Measurements from ENCODE around the gene NCOR1.
"Not testable (repeated sequence)": the region's sequence is repeated elsewhere in the genome, so short reads cannot be mapped to it uniquely, and the experiment has no call there.

The NCOR1 gene

GRCh38 chr17:16243385-16243784 is 28.1 kb upstream of the NCOR1 start:
- no peak for DNase-seq (ENCODE audit: low read depth in 2 of 2)
- no peak overlapping the region for H3K4me3 ChIP-seq (replicated peaks in 1 of 2; ENCODE audit: low read depth in 2 of 2, low read length in 2 of 2)
- TF ChIP-seq, protein P1, sequence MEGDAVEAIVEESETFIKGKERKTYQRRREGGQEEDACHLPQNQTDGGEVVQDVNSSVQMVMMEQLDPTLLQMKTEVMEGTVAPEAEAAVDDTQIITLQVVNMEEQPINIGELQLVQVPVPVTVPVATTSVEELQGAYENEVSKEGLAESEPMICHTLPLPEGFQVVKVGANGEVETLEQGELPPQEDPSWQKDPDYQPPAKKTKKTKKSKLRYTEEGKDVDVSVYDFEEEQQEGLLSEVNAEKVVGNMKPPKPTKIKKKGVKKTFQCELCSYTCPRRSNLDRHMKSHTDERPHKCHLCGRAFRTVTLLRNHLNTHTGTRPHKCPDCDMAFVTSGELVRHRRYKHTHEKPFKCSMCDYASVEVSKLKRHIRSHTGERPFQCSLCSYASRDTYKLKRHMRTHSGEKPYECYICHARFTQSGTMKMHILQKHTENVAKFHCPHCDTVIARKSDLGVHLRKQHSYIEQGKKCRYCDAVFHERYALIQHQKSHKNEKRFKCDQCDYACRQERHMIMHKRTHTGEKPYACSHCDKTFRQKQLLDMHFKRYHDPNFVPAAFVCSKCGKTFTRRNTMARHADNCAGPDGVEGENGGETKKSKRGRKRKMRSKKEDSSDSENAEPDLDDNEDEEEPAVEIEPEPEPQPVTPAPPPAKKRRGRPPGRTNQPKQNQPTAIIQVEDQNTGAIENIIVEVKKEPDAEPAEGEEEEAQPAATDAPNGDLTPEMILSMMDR (IDR thresholded peaks at IDR 0.05; ENCODE audit: low read depth, low read length), result no peak

DNA sequence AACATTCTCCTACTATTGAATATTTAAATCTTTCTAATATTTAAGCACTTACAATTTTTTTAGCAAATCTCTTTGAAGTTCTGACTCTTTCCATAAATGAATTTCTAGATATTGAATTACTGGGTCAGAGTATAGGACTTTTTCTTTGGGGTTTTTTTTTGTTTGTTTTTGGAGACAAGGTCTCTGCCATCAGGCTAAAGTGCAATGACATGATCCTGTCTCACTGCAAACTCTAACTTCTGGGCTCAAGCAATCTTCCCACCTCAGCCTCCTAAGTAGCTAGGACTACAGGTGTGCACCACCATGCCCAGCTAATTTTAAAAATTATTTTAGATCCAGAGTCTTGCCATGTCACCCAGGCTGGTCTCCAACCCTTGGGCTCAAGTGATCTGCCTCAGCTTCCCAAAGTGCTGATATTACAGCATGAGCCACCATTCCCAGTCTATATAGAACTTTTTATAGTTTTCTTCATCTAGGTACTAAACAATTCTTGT is 26.6 kb upstream of the NCOR1 start:
- no peak for DNase-seq (ENCODE audit: low read depth in 2 of 2)
- H3K4me3 ChIP-seq (replicated peaks in 1 of 2; ENCODE audit: low read depth in 2 of 2, low read length in 2 of 2), result no peak overlapping the region
- TF ChIP-seq, protein P1 (IDR thresholded peaks at IDR 0.05; ENCODE audit: low read depth, low read length), result no peak

- DNase-seq (ENCODE audit: low read depth in 2 of 2), result no peak
- H3K4me3 ChIP-seq (replicated peaks in 1 of 2; ENCODE audit: low read depth in 2 of 2, low read length in 2 of 2), result no peak overlapping the region
- TF ChIP-seq, protein P1 (IDR thresholded peaks at IDR 0.05; ENCODE audit: low read depth, low read length), result no peak
Observed at GRCh38 chr17:16239931-16240330, 24.6 kb upstream of the NCOR1 start.

DNA sequence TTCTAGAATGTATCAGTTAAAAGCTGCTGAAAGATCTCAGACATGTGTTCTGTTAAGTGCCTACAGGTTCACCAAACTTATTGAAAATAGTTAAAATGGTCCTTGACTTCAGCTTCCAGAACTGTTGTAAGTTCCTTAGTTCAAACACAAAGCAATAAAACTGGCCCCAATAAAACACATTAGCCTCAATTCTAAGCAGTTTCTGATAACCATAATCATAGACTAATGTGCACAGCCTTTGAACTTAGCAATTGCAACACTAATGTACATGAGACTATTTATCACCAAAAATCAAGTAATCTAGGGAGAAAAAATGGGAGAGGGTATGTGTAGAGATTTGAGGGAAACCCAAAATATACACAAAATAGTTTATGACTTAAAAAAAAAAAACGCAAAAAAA is 17.1 kb upstream of the NCOR1 start:
- TF ChIP-seq, protein P1 (IDR thresholded peaks at IDR 0.05; ENCODE audit: low read depth, low read length), result no peak
- no peak for DNase-seq (ENCODE audit: low read depth in 2 of 2)
- no peak overlapping the region for H3K4me3 ChIP-seq (replicated peaks in 1 of 2; ENCODE audit: low read depth in 2 of 2, low read length in 2 of 2)

GRCh38 chr17:16229912-16230561 is 14.7 kb upstream of the NCOR1 start:
- DNase-seq (ENCODE audit: low read depth in 2 of 2), result not testable (repeated sequence)

GRCh38 chr17:16222406-16222805 is 7.1 kb upstream of the NCOR1 start:
- TF ChIP-seq, protein P1 (IDR thresholded peaks at IDR 0.05; ENCODE audit: low read depth, low read length), result no peak
- H3K4me3 ChIP-seq (replicated peaks in 1 of 2; ENCODE audit: low read depth in 2 of 2, low read length in 2 of 2), result no peak overlapping the region
- DNase-seq (ENCODE audit: low read depth in 2 of 2), result no peak

More at GRCh38 chr17:16229912-16230561, 14.7 kb upstream of the NCOR1 start:
- H3K4me3 ChIP-seq (replicated peaks in 1 of 2; ENCODE audit: low read depth in 2 of 2, low read length in 2 of 2), result not testable (repeated sequence)

- peak; percentile 97 to 98 for DNase-seq (ENCODE audit: low read depth in 2 of 2)
- peak within 1 kb of the TSS; percentile 89 to 93 for H3K4me3 ChIP-seq (replicated peaks in 1 of 2; ENCODE audit: low read depth in 2 of 2, low read length in 2 of 2)
- TF ChIP-seq, protein P1 (IDR thresholded peaks at IDR 0.05; ENCODE audit: low read depth, low read length), result no peak
Observed at GRCh38 chr17:16217002-16217635, 1.8 kb upstream of the NCOR1 start, which contains the start of gene PIGL. PIGL (plus strand) TSS chr17:16217210; CDS start chr17:16217227, 17 bp downstream.

GRCh38 chr17:16216341-16217001 is 1.1 kb upstream of the NCOR1 start:
- peak overlapping the region; percentile 66 to 88 for H3K4me3 ChIP-seq (replicated peaks in 1 of 2; ENCODE audit: low read depth in 2 of 2, low read length in 2 of 2)
- not testable (repeated sequence) for DNase-seq (ENCODE audit: low read depth in 2 of 2)

Data from cardiac fibroblast (primary cell).